Measurements from ENCODE around the gene FBXO22. TPM values are rescaled to one million over a fixed set of nuclear protein-coding genes. Genes with fewer than 3 reads are reported as not detected.
A peak's percentile ranks its signal among the peaks of the same experiment; 100 is the strongest.
"Not testable (repeated sequence)": the region's sequence is repeated elsewhere in the genome, so short reads cannot be mapped to it uniquely, and the experiment has no call there.

Gene FBXO22
- polyA plus RNA-seq, 1 donor = 52.2 TPM

DNA sequence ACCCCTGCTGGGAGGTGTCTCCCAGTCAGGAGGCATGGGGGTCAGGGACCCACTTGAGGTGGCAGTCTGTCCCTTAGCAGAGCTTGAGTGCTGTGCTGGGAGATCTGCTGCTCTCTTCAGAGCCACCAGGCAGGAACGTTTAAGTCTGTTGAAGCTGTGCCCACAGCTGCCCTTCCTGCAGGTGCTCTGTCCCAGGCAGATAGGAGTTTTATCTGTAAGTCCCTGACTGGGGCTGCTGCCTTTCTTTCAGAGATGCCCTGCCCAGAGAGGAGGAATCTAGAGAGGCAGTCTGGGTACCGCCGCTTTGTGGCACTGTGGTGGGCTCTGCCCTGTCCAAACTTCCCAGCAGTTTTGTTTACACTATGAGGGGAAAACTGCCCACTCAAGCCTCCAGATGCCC, 73.1 kb downstream of the FBXO22 start:
- not testable (repeated sequence) for DNase-seq

DNA sequence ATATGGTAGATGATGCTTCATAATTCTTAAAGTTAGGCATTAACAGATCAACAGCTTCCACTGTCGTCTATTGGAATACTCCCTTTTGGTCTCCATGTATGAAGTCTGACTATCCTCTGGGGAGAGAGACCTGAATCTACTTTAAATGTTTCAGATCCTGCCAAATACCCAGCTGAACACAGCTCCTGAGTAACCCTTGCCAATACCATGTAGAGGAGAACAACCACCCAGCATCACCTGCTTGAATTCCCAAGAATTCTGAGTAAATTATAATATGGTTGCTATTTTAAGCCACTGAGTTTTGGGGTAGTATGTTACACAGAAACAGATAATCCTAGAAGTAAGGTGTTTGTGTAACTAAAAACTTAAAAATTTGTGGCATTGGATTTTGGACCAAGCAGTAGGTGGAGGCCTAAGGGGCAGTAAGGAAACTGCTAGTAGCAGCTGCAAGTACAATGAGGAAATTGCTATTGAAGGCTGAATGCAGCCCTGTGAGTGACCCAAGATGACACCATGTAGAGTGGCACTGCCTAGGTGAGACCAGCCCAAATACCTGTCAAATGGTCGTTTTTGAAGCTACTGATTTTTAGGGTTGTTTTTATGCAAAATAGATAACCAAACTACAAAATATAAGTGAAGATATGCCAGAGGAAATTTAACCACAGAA, 77.6 kb downstream of the FBXO22 start:
- no peak for DNase-seq

DNA sequence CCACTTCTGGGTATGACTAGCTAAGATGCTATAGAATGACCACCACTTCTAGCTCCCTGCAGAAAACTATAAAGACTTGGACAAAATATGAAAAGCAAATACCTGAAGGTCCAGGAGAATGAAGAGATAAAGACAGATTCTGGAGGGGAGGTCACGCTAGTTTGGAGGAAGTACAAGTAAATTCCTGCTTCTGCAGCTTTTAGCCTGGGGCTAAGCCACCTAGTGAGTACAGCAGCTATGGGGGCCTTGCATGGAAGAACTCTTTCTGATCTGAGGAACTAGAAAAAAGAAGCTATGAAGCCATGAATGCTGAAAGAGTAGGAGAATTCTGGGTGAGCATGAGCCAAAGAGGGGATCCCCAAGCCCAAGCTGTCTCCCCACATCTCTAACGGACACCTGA, 78.8 kb downstream of the FBXO22 start:
- DNase-seq = no peak

DNA sequence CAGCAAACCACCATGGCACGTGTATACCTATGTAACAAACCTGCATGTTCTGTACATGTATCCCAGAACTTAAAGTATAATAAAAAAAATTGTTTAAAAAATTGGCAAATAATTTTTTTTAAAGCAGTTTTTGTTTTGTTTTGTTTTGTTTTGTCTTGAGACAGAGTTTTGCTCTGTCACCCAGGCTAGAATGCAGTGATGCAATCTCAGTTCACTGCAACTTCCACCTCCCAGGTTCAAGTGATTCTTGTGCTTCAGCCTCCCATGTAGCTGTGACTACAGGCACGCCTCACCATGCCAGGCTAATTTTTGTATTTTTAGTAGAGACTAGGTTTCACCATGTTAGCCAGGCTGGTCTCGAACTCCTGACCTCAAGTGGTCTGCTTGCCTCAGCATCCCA, 81.0 kb downstream of the FBXO22 start:
- not testable (repeated sequence) for DNase-seq

DNA sequence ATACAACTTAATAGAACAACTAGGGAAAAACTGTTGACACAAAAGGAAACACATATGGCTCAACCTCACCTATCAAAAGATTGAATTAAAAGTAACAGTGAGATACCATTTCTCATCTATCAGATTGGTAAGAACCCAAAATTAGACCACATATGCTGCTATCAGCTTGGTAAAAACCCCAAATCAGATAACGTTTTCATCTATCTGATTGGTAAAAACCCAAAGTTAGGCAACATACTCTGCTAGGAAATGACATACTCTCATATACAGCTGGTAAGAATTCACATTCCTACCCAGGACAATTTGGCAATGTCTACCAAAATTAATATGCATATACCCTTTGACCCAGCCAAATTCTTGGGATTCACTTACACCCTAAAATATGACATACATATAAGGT, 82.3 kb downstream of the FBXO22 start:
- DNase-seq = no peak

DNA sequence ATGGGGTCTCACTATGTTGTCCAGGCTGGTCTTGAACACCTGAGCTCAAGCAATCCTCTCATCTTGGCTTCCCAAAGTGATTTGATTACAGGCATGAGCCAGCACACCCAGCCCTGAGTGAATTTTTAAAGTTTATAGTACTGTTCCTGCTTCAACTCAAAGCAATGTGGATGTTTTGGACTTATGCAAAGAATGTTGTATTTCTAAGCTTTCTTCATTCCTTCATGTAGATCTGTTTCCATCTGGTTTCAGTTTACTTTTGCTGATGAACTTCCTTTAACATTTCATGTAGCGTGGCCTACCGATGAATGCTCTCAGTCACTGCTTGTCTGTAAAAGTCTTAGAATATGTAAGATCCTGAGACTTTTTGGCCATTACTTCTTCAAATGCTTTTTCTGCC, 85.4 kb downstream of the FBXO22 start:
- peak; percentile 3 for DNase-seq

DNA sequence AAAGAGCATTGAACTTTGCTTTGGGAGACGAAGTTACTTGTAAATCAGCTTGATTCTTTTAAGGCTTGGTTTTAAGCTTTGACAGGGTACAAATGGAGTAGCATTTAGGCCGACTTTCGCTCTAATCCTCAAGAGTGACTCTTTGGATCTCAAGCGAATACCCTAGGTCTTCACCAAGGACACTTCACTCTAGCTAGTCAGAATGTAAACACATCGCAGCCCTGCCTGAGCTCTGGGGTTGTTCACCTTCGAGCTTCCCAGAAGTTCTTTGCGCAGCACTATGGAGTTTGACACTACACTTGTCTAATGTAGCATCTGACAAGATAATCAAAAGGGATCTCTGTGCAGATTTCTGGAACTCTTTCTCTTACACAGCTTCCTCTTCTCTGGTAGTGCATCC, 86.2 kb downstream of the FBXO22 start:
- no peak for DNase-seq

Other genes starting within 250 kb of the FBXO22 start
- 6.4 TPM for gene CSPG4, start 191.0 kb upstream of the FBXO22 start, polyA plus RNA-seq (ENCODE audit: insufficient read length)
- gene UBE2Q2, start 60.4 kb upstream of the FBXO22 start, polyA plus RNA-seq (ENCODE audit: insufficient read length) = 60.4 TPM
- gene NRG4, start 108.5 kb downstream of the FBXO22 start, polyA plus RNA-seq (ENCODE audit: insufficient read length) = 10.2 TPM
- gene TMEM266, start 156.1 kb downstream of the FBXO22 start, polyA plus RNA-seq (ENCODE audit: insufficient read length) = 12.3 TPM